Dermis blood vessel endothelial cell (primary cell): Measurements from ENCODE around the gene EFNA1. TPM values are rescaled to one million over a fixed set of nuclear protein-coding genes. Genes with fewer than 3 reads are reported as not detected.
A peak's percentile ranks its signal among the peaks of the same experiment; 100 is the strongest.

Experiments
- DNase-seq: peaks from one replicate; pipeline ENCODE4 v3.0.0; 2010
- total RNA-seq: library from RNA; depleted of rRNA; stranded (reverse); fragments of >200 nt; gene quantifications from 2 replicates; pipeline ENCODE4 v1.2.3, GENCODE V29; 2014

The EFNA1 gene
- total RNA-seq, 1 donor from 2014 or later = 138 TPM

DNA sequence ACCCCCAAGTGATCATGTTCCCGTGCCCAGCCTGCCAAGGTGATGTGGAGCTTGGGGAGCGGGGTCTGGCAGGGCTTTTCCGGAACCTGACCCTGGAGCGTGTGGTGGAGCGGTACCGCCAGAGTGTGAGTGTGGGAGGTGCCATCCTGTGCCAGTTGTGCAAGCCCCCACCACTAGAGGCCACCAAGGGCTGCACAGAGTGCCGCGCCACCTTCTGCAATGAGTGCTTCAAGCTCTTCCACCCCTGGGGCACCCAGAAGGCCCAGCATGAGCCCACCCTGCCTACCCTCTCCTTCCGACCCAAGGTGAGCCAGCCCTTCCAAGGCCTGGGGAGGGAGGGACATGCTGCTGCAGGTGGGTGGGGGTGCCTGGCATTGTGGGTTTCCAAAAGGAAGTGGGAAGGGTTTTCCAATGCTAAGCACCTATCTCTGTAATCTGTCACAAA, 48.3 kb downstream of the EFNA1 start:
- DNase-seq = no peak

DNA sequence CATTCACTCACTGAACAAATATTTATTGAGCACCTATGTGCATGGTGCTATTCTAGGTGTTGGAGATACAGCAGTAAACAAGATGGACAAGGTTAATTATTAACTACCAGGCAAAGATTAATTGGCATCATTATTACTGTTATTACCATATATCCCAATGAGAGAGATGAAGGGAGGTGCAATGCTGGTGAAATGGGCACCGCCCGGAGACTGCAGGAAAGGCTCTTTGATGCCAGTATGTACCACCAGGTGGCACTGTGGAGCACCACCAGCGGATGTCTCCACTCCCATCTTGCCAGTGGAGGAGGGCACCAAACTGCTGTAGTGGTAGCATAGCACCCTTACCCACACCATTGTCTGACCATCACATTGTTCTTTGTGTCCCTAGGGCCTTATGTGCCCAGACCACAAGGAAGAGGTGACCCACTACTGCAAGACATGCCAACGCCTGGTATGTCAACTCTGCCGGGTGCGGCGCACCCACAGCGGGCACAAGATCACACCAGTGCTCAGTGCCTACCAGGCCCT, 48.9 kb downstream of the EFNA1 start:
- DNase-seq = peak; percentile 87

DNA sequence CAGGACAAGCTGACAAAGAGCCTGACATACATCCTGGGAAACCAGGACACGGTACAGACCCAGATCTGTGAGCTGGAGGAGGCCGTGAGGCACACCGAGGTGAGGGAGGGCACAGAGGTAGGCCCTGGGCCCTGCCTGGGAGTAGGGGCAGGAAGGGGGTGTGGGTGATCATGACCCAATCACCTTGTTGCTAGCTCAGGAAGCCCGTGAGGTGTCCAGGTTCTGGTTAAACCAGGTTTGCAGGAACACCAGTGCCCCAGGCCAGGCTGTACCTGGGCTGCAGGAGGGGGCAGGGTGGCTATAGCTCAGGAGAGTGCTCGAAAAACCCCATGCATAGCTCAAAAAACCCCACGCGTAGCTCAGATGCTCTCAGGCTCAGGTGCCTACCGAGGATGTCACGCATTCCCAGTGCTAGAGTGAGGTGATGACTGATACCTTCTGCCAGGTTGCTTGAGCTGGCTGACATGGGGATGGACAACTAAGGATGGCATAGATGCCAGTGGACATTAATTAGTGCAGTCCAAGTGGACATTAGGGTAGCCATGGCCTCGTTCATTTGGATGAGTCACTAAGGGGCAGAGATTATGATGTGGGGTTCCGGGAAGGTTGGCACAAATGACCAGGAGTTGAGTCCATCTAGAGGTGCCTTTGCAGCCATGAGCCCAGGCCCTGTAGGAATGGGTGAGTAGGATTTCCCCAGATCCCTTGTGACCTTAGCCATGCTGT, 49.7 kb downstream of the EFNA1 start:
- no peak for DNase-seq

DNA sequence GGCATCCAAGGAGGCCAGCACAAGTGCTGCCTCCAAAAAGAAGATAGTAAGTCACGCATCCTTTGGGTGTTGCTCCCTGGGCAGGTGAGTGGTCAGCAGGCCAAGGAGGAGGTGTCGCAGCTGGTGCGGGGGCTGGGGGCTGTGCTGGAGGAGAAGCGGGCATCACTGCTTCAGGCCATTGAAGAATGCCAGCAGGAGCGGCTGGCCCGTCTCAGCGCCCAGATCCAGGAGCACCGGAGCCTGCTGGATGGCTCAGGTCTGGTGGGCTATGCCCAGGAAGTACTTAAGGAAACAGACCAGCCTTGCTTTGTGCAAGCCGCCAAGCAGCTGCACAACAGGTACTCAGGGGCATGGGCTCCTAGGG, 50.2 kb downstream of the EFNA1 start:
- DNase-seq = no peak

DNA sequence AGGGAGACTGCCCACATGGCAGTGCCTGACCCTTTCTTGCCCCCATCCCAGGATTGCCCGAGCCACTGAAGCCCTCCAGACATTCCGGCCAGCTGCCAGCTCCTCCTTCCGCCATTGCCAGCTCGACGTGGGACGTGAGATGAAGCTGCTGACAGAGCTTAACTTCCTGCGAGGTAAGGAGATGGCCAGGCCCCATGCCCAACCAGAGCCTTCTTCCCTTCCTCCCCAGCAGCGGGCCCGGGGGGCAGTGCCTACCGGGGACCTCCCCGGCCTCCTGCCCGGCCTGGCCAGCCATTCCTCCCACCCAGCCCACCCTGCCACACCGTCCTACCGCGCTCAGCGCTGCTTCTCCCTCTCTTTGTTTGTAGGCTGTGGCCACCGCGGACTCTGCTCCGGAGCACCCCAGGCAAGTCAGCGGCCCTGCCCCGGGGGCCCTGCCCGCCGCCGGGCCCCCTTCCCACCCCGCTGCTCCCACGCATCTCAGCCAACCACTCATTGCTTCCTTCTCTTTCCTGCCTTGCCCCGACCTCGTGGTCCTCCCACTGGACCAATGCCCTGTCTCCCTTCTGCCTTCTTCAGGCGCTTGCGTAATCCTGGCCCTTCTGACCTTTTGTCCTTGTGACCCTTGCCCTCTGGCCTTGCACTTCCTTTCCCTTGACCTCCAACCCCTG, 50.9 kb downstream of the EFNA1 start:
- no peak for DNase-seq

DNA sequence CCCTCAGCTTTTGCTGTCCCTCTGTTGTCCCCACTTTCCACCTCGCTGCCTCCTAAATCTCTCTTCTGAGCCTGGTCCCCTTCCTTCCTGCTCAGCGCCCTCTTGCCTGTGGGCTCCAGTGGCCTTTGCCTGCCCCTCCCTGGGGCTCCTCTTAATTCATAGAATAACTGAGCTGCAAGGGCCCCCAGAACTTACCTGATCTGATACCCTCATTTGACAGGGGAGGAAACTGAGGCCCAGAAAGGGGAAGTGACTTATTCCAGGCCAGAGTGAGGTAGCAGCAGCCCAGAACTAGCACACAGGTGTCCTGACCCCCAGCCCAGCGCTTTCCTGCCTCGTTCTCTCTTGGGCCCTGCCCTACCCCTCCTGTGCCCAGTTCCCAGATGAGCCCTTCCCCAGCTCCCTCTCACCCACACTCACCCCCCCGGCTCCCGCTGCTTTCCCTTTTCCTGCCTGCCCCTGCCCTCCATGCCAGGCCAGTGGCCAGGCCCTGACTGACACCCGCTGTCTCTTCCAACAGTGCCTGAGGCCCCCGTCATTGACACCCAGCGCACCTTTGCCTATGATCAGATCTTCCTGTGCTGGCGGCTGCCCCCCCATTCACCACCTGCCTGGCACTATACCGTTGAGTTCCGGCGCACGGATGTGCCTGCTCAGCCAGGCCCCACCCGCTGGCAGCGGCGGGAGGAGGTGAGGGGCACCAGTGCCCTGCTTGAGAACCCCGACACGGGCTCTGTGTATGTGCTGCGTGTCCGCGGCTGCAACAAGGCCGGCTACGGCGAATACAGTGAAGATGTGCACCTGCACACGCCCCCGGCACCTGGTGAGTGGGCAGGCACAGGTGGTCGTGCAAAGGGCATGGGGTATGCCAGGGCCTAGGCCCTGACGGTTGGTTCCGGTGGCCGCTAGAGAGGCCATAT, 51.7 kb downstream of the EFNA1 start:
- DNase-seq = no peak

DNA sequence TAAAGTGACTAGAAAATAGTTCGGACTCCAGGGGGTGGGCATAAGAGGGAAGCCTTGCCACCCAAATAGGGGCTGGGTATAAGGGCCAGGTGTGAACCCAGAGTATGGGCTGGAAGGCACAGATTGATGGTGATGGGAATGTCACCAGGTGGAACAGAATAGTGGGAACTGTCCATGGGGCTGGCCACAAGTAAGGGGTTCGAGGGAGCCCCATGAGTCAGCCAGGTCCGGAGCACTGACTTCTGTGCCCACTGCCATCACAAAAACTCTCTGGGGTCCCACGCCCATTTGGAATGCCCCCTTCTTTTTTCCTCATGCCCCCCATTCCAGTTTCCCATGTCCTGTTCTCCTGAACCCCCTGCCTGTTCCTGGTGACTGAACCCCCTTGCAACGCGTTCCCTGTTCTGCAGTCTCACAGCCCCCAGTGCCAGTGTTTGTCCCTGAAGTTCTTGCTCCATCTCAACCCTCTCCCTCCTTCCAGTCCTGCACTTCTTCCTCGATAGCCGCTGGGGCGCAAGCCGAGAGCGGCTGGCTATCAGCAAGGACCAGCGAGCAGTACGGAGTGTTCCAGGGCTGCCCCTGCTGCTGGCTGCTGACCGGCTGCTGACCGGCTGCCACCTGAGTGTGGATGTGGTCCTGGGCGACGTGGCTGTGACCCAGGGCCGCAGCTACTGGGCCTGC, 53.8 kb downstream of the EFNA1 start:
- no peak for DNase-seq

DNA sequence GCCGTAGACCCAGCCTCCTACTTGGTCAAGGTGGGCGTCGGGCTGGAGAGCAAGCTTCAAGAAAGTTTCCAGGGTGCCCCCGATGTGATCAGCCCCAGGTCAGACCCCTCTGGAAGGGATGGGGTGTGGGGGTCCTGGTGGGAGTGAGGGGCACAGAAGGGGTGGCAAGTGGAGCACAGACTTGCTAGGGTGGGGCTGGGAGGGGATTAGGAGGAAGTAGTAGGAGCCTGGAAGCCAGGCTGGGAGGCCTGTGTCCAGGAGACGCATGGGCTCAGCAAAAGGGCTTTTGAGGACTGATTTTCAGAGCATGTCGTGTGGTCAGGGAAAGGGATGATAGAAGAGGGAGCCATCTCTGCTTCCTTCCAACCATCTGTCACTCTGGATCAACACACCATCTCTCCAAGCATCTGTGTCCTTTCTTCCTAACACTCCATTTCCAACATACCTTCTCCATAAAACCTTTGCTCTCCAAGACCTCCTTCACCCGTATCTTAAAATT, 54.4 kb downstream of the EFNA1 start:
- no peak for DNase-seq

DNA sequence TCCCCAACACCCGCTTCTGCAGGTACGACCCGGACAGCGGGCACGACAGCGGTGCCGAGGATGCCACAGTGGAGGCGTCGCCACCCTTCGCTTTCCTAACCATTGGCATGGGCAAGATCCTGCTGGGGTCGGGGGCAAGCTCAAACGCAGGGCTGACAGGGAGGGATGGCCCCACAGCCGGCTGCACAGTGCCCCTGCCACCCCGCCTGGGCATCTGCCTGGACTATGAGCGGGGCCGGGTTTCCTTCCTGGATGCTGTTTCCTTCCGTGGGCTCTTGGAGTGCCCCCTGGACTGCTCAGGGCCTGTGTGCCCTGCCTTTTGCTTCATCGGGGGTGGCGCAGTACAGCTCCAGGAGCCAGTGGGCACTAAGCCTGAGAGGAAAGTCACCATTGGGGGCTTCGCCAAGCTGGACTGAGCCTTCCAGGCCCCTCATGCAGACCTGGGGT, 56.1 kb downstream of the EFNA1 start:
- DNase-seq = no peak

DNA sequence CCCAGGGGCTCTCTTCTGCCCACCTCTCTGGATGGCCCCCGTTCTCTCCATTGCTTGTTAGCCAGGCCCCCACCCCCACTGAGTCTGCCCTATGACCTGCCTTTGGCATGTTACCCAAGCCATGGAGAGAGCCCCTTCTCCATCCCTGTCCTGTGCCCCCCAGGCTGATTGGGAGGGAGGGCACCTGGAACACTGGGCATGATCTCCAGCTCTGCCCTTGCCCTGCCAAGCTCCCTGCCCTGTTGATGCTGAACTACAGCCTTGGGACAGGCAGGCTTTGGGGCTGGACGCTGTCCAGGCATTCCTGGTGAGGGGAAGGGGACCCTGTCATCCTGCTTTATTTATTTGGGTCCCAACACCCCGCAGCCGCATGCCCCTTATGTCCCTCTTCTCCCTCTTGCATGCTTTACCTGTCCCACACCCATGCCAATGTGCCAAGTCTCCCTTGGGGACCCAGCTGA, 56.7 kb downstream of the EFNA1 start:
- no peak for DNase-seq

Other genes with a start within 250 kb of the EFNA1 start
- 6.5 and 9.4 TPM in 2 replicates for gene PMVK, start 191.2 kb upstream of the EFNA1 start, total RNA-seq
- gene PBXIP1, start 171.8 kb upstream of the EFNA1 start, total RNA-seq = 110 and 126 TPM in 2 replicates
- 7.1 and 10.0 TPM in 2 replicates for gene PYGO2, start 166.1 kb upstream of the EFNA1 start, total RNA-seq
- gene SHC1, start 157.1 kb upstream of the EFNA1 start, total RNA-seq = 337 and 534 TPM in 2 replicates
- gene CKS1B, start 153.2 kb upstream of the EFNA1 start, total RNA-seq = 49.0 and 89.3 TPM in 2 replicates
- 17.8 and 27.1 TPM in 2 replicates for gene FLAD1, start 144.5 kb upstream of the EFNA1 start, total RNA-seq
- not detected in 2 replicates for gene LENEP, start 134.3 kb upstream of the EFNA1 start, total RNA-seq
- gene ZBTB7B, start 125.1 kb upstream of the EFNA1 start, total RNA-seq = 16.1 and 16.2 TPM in 2 replicates
- 0.17 and 0.70 TPM in 2 replicates for gene DCST2, start 94.1 kb upstream of the EFNA1 start, total RNA-seq
- gene DCST1, start 94.1 kb upstream of the EFNA1 start, total RNA-seq = not detected in 2 replicates
- gene ADAM15, start 76.6 kb upstream of the EFNA1 start, total RNA-seq = 289 and 307 TPM in 2 replicates
- gene EFNA4, start 64.1 kb upstream of the EFNA1 start, total RNA-seq = 9.5 and 15.7 TPM in 2 replicates
- gene EFNA3, start 49.0 kb upstream of the EFNA1 start, total RNA-seq = 1.9 and 2.2 TPM in 2 replicates
- 26.2 and 27.1 TPM in 2 replicates for gene SLC50A1, start 8.0 kb downstream of the EFNA1 start, total RNA-seq
- 16.1 and 41.4 TPM in 2 replicates for gene DPM3, start 12.7 kb downstream of the EFNA1 start, total RNA-seq
- gene KRTCAP2, start 45.4 kb downstream of the EFNA1 start, total RNA-seq = 64.4 and 128 TPM in 2 replicates
- gene TRIM46, start 46.0 kb downstream of the EFNA1 start, total RNA-seq = 4.1 and 4.7 TPM in 2 replicates
- gene THBS3, start 80.0 kb downstream of the EFNA1 start, total RNA-seq = 15.9 and 16.2 TPM in 2 replicates
- 49.3 and 50.2 TPM in 2 replicates for gene MTX1, start 80.8 kb downstream of the EFNA1 start, total RNA-seq
- gene ENTREP3, start 127.6 kb downstream of the EFNA1 start, total RNA-seq = 6.5 and 12.3 TPM in 2 replicates
- gene SCAMP3, start 134.5 kb downstream of the EFNA1 start, total RNA-seq = 38.3 and 46.3 TPM in 2 replicates
- gene CLK2, start 145.6 kb downstream of the EFNA1 start, total RNA-seq = 24.5 and 35.9 TPM in 2 replicates
- 0.84 and 0.85 TPM in 2 replicates for gene HCN3, start 149.6 kb downstream of the EFNA1 start, total RNA-seq
- 0.05 TPM in 1 of 2 replicates, not detected in the other for gene PKLR, start 173.6 kb downstream of the EFNA1 start, total RNA-seq
- 452 and 512 TPM in 2 replicates for gene FDPS, start 181.0 kb downstream of the EFNA1 start, total RNA-seq
- 13.8 and 22.2 TPM in 2 replicates for gene RUSC1, start 193.0 kb downstream of the EFNA1 start, total RNA-seq